Measurements from ENCODE around the gene ASTN2. TPM values are rescaled to one million over a fixed set of nuclear protein-coding genes. Genes with fewer than 3 reads are reported as not detected.

ASTN2 gene
- total and polyA plus RNA-seq, 9 of the 15 experiments (the other 6 are each of a cell fraction or from before 2014, with no cell fraction given), result 0.56 to 3.5 (median 1.9) TPM

DNA sequence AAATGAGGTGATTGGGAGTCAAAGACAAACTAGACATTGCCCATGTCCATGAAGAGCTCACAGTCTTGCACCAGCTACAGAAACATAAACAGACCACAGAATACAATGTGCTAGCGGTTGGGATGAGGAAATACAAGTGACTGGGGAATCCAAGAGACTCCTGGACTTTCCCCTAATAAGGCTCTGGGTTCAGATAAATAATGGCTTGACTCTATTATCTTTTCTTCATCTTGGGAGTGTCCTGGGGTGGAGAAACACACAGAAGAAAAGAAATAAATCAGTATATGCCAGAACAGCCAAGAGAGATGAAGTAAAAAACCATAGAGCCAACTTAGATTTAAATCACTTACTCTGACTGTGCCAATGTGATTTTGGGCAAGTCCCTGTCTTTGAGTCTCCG is 1033.5 kb downstream of the ASTN2 start (continued):
- TF ChIP-seq CEBPG (CRISPR knock-in tag; IDR thresholded peaks at IDR 0.05) (no peak), CEBPG (tag; conservative IDR thresholded peaks at IDR 0.05 in 1 of 2, IDR thresholded peaks at IDR 0.05 in 1 of 2) (peak in 1 of 2 experiments; percentile 36; a peak in 1 of 4 replicates), REST (IDR thresholded peaks at IDR 0.05; ENCODE audit: borderline replicate concordance) (no peak), REST (CRISPR knock-in tag; IDR thresholded peaks at IDR 0.05; ENCODE audit: low read depth) (no peak), MEIS2 (IDR thresholded peaks at IDR 0.05; ENCODE audit: partially characterized antibody) (peak; percentile 90), PTTG1 (tag; IDR thresholded peaks at IDR 0.05; ENCODE audit: low read depth) (no peak), YBX1 (IDR thresholded peaks at IDR 0.05) (no peak), TEAD2 (tag; IDR thresholded peaks at IDR 0.05) (no peak), NR3C1 (CRISPR knock-in tag; IDR thresholded peaks at IDR 0.05) (no peak)

Measured in K562 (cell line).